GM21447 (cell line): ENCODE measurements around the gene HDAC7.

ENCODE experiments used
- ATAC-seq: cut with Tn5 transposase; IDR thresholded peaks from one replicate; pipeline ENCODE4 v1.9.1; 2021; ENCODE audit not compliant: unreplicated experiment

HDAC7 gene

DNA sequence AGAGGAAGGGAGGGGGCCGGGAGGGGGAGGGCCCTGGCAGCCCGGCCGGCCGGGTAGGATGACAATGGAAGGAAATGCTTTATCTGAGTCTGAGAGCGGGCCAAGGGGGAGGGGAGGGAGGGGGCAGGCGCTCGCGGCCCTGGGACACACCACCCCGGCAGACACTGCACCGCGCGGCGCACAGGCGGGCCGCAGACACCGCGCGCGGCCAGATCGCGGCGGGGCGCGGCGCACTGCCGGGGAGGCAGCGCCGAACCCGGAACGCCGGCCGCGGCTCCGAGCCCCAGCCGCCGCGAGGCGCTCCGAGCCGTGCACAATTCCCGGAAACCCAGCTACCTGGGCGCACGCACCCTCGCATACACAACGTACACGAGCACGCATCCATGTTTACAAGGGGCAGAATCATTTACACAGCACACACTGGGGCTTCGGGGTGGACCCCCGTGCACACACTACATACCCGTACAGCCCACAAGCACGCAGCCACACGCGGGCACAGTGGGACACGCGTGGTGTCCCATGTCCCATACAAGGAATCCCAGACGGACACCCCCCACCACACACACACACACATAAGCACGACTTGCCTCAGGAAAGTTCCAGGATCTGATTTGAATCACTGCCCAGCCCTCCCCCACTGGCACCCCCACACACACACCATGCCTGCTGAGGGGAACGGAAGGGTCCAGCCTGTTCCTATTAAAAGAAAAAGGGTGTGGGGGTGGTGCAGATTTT, at the start of gene HDAC7:
Gene HDAC7 (minus strand): TSS at position 8 of the 735 bp plus-strand sequence. CDS start 118 bp downstream, outside the sequence.
- ATAC-seq, result peak; percentile 33

DNA sequence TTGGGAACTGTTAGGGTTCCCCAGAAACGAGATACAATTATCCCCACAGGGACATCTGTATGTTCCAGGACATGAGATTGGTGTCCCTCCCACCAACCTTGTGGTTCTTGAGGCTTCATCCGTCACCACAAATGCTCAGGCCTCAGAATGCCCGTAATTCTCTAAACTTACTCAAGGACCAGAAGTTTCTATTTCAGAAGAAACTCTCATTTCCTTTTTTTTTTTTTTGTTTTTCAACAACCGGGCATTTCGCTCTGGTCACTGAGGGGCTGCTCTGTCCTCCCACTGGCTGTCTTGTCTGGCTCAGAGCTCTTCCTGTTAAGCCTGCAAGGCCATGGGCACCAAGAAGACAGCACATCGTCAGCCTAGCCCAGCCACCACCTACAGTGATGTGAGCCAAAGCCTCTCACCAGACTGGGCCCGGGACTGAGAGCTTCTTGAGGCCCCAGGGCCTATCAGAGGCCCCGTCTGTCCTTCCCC, 48.9 kb upstream of the HDAC7 start:
- ATAC-seq, result peak; percentile 72

DNA sequence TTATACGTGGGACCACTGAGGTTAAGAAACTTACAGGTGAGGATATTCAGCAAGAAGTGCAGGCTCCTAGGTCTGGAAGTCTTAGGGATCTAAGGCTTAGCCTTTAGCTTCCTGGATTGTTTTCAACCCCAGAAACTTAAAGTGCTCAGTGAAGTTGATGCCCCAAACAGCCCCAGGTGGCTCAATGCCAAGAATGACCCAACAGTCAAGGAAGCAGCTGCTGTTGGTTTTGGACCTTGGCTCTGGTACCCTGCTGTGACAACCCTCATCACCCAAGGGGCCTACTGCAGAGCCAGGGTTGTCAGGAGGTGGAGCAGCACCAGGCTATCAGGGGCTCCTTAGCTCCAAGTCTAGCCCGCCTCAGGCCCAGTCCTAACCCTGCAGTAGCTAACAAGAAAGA, 48.3 kb upstream of the HDAC7 start:
- peak; percentile 4 for ATAC-seq

DNA sequence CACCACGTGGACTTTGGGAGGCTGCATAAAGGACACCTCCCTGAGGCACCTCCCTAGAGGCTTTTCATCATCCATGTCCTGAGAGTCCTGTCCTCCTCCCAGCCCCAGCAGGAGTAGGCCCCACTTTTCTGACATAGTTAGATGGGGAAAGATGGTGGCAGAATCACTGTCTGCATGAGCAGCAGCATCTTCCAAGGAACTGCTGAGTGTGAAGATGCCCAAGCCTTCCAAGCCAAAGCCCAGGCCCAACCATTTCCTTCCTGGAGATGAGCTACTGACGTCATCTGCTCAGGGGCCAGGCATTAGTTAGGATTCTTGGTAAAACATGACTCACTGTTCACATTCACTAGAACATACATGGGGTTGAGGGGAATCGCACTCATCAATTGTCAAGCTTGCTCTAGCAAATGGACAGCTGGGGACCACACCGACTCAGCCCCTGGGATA, 47.8 kb upstream of the HDAC7 start:
- no peak for ATAC-seq

DNA sequence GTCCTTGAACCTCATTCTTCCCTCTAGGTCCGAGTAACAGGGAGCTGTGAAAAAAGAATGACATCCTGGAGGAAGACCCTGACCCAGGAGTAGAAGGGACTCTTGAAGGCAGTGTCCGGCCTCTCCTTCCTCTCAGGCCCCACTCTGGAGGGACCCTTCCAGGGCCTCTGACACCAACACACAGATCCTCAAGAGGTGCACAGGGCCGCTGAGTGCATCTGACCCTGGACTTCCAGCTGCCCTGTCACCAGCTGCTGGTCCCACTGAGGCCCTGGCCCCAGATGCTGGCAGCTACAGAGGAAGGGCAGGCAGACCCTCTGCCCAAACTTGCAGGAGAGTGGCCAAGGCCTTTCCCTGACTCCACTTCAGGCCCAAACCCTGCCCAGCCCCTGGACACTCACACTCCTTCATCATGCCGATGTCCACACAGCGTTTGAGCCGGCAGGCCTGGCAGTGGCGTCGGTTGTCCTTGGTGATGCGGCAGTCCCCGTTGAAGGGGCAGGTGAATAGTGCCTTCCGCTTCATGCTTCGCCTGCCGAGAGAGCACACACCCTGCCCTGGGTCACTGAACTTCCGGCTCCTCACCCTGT, 45.0 kb upstream of the HDAC7 start:
- no peak for ATAC-seq

DNA sequence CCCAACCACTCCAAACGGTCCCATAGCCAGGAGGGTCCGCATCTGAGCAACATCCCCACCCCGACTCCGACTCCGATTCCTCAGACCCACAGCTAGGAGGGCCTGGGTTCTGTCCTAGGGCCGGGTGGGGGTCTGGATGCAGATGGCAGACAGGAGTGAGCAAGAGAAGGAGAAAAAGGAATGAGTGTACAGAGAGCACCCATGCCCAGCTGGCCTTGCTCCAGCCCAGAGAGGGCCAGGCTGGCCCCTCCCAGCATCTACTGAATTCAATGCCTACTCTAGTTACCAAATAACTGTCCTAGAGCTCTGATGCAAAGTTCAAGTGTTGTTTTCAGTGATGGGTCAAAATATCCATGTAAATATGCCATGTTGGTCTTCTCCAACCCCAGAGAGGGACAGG, 44.3 kb upstream of the HDAC7 start:
- ATAC-seq, result no peak

DNA sequence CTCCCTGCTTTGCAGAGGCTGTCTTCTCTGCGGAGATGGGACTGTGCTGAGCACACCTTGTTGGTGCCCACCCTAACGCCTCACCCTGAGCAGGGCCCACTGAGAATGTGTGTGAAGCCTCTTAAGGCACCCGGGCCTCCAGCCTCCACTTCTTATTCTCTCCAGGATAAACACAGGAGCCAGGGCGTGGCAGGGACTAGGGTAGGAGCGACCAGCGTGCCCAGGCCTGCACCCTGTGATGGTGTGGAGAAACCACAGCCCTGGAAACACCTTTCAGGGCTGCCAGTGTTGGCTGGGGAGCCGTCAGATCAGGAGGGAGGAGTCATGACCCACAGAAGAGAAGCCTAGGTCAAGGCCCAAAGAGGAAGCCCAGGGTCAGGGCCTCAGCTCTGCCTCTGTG, 43.8 kb upstream of the HDAC7 start:
- ATAC-seq, result no peak

DNA sequence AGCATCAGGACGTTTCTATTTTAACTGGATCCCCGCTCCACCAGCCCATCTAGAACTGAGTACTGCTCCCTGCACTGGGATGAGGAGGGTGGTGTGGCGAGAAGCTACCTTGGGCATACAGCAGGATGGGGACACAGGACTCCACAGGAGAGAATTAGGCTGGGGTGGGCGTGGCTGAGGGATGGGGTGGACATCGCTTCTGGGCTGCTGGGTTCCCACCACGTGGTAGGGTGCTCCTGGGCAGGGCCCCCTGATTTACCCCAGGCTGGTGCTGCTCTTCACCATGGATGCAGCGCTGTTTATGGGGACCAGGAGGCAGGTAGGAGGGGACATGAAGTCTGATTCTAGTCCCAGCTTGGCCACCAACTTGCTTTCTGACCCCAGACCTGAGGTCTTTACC, 43.2 kb upstream of the HDAC7 start:
- ATAC-seq, result no peak

DNA sequence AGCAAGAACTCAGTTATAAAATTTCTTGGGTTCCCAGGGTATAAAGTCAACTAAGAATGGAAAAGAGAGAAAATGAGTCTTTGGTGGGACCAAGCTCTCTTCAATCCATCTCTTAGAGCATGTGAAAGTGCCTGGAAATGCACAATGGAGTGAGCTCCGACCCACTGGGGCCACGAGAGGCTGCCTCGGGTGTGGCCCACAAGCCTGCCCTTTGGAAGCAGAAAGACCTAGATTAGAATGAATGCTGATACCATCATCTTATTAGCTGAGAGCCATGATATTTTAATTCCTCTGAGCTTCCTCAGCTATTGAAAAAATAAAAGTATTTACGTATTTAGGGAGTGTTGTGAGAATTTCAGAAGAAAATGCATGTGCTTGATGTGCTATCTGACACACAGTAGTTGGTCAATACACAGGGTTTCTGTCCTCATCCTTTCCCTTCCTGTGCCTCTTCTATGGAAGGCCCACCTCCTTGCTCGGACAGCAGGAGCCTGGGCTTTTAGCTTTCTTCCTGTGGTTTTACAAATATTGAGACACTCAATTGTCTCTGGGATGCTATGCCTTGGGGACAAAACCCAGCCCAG, 42.6 kb upstream of the HDAC7 start:
- ATAC-seq, result no peak

DNA sequence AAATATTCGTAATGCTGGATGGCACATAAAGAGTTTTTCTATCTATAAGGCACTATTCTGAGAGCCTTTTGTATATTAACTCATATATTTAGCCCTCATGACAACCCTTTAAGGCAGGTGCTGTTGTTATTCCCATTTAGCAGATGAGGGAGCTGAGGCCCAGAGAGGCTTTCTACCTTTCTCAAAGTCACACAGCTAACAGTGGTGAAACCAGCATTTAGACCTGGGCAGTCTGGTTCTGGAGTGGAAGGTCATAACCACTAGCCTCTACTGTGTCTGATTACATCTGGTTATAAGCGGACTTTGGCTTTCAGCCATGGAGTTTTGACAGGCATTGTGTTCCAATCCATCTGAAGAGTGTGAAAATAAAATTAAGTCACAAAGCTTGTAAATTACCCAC, 41.2 kb upstream of the HDAC7 start:
- ATAC-seq, result no peak

DNA sequence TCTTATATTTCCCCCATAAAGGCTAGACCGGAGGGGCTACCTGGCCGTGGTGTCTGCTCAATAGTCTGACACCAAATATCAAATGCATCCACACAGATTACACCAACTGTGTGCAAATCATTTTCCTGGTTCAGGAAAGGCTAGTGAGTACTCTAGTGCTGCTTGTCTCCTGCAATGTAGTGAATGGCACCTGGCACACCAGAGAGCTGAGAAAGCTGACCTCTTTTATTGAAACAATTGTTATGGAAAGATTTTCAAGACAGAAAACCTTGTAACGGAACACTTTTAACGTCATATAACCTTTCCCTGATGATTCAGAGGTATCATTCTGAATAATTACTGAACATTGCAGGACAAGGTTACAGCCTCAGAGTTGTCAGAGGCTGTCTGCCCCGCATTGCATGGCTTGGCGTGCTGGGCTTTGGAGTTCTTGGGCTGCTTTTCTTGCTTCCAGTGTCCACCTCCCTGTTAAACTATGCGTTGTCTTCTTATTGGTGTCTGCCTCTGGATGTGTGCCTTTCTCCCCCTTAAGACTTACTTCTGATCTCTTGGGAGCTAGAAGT, 40.7 kb upstream of the HDAC7 start:
- ATAC-seq, result no peak

DNA sequence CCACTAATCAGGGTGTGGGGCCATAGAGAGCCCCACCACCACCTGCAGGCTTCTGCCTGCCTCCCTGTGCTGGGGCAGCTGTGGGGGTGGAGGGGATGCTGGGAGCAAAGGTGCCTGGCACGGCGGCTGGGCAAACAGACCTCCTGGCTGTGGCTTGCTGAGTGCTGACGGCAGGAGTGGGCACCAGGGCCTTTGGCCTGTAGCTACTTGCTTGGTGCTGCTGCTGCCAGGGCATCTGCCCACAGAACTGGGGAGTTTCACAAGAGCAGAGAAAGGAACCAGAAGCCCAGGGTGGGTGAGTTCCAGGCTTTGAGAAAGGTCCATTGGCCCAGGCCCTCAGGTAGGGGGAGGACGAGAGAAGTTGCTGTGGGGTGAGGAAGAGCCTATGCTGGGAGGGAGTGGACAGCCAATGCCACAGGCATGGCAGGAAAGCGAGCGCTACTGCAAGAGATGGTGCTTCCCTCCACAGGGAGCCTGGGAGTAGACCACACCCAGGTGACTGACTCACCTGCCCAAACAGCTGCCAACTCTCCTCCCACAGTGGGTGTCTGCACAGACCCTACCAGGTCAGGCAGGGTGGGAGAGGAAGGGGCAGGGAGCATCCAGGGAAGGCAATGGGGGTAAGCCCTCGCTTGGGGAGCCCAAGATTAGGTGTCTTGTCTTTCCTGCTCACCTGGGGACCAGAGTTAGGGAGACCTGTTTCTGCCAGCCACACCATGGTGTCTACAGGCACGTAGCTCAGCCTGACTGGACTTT, 39.0 kb upstream of the HDAC7 start:
- ATAC-seq, result no peak

DNA sequence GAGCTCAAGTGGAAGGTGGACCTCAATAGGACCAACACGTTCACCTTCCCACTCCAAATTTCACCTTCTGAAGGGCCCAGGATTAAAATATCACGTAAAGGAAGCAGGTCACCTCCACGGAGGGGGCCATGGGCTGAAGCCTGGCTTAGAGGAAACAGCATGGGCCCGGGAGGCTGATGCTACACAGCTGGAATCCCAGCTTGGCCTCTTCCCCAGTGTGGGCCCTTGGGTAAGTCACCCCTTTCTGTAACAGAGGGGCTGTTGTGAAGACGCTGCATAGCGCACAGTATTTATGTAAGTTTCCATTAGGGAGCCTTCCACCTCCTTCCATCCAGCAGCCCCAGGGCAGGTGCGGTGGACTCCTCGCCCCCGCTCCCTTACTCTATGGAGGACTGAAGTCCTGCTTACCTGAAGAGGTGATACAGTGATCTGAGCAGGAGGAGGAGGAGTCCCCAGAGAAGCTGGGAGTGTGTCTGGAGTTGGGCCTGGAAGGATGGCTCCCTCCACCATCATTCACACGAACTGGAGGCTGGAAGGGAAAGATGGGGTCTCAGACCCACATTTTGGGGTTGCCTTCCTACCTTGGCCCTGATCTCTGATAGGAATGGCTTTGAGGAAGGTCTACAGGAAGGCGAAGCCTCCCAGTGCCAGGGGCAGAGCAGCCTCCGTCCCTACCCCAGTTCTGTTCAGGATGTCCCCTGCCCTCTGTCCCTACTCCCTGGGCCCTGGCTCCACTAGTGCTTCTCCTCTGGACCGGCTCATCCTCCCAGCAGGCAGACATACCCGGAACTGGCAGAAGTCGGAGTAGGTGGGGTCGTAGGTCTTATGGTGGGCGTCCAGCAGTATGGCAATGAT, 37.2 kb upstream of the HDAC7 start:
- no peak for ATAC-seq

DNA sequence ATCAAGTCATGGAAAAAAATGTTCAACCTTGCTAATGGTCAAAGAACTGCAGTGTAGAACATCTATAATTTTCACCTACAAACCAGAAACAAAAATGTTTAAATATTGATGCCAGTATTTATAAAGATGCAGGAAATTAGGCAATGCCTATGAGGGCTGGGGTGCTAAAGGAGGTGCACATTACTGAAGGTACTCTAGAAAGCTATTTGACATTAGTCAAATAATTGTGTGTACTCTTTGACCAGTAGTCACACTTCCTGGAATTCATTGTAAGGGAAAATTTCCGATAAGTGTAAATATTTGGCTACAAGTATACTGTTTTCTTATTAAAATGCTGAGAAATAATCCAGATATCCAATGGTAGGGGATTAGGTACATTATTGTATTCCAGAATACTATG, 36.4 kb upstream of the HDAC7 start:
- no peak for ATAC-seq

DNA sequence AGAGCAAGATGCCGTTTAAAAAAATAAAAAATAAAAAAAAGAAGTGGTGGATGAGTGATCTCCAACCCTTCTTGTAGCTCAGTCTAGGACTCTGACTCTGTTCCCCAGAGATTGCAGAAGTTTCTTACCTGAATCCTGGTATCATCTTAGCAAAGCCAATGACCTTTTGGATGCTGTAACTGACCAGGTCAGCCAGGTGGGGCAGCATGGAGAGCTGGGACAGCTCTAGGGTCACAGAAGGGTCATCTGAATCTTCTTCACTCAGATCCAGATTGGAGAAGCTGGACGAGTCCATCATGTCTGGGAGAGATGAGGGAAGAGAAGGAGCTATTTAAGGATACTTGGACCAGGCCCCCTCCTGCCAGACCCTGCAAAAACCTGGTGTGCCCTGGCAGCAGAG, 35.8 kb upstream of the HDAC7 start:
- ATAC-seq, result no peak

DNA sequence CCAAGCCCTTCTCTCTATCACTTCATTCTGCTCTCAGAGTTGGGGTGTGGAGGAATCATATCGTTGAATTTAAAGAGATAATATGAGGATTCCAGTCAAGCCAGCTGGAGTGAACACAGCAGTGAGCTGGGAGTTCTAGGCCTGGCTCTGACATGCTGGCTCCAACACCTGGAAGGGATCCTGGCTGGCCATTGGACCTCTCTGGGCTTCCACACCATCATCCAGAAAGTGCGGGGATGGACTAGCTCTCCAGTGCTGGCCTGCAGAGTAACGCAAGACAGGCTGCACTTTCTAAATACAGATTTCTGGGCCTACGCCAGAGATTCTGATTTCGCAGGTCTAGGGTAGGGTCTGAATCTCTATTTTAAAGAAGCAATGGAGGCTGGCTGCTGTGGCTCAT, 34.8 kb upstream of the HDAC7 start:
- no peak for ATAC-seq

DNA sequence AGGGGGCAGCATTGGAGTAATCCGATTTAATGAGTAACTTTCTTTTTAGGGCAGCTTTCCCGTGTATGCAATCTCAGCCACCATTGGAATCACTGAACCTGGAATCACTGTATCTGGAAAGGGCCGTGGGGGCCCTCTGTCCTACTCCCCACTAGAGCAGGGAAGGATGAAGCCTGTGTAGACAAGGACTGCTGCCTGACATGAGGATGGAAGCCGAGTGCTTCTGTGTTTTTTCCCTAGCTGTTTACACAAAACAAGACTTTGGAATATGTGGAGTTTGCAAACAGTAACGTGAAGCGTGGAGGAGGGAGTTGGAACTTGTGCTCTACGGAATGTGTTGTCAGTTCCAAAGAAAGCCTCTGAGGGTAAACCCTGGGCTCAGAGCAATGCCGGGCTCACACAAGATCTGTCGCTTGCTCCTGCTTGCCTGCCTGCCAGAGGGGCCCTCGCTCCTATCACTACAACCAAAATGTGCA, 32.4 kb upstream of the HDAC7 start:
- no peak for ATAC-seq

DNA sequence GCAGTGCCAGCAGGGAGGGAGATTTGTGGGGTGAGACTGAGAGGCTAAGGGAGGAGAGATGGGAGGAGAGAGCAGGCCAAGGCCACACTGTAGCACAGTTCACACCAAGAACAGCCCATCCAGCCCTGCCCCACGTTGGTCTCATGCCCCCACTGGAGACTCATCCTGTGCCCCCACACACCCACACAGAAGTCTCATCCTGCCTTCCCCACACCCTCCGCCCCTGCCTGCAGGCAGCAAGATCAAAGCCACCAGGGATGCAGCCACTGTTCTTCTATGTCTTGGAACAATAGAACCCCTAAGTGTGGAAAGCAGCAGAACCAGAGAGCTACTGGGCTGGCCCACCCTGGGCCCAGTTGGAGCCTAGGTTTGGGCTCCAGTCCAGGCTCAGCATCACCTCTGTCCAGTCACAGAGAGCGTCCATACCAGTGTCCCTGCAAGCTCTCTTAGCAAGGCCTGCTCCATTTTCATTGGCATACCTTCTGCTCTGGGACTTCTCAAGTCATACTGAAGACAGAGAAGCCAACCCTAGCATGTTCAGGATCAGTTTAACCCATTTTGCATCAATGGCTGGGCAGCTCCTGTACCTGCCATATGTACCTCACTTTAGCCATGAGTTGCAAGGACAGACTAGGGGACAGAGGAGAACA, 31.7 kb upstream of the HDAC7 start:
- no peak for ATAC-seq

DNA sequence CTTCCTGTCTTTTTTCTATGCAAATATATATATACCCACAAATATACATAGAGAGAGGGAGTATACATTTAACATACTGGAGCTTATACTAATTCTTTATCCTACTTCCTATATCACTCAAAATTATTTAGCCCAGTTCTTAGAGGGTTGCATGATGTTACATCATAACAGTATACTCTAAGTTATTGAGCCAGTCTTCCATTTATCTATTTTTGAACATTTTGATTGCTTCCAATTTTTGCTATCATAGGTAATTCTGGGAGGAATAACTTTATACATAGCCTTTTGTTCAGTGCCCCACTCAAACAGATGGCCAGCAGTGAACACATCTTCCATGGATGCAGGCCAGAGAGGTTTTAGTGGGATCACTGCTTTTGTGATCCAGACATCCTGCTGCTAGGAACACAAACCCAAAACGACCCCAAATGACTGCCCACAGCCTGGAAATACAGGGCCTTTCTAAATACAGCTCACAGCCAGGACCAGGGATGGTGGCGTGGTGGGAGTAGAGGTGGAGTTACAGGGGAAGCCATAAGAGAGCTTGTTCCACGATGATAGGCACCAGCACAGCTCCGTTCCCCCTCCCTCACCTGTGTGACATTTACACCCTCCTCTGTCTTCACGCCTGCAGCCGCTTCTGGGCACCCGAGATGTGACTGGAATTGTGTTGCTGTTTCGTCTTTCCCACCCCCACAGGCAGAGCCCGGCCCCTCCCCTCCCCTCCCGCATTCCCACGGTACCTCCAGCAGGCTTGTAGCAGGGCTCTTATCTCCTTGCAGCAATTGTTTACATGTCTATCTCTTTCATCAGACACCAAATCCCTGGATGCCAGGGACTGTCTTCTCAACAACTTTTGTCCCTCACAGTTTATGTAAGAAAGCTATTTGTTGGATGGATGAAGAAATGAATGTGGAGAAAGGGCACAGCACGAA, 30.7 kb upstream of the HDAC7 start:
- ATAC-seq, result no peak
